OCI-LY7 (cell line): Measurements from ENCODE around the gene STAT5A. TPM values are rescaled to one million over a fixed set of nuclear protein-coding genes. Genes with fewer than 3 reads are reported as not detected.
A peak's percentile ranks its signal among the peaks of the same experiment; 100 is the strongest.

Experiments used
- BruUV-seq: library from RNA; stranded (reverse); fragments of 400-500 nt; replicated peaks from 2 replicates; lab custom pipeline; 2021; lab: Mats Ljungman, UMichigan
- CTCF ChIA-PET: fragments of 300-600 bp; sonication (Branson Sonifier 250); formaldehyde crosslinking; loops from one replicate; lab custom pipeline; 2022; ENCODE audit warnings: antibody characterized with exemption; ENCODE audit not compliant: unreplicated experiment; lab: Charles Lee
- POLR2A ChIA-PET: fragments of 300-600 bp; sonication (Branson Sonifier 250); formaldehyde crosslinking; loops from one replicate; lab custom pipeline; 2022; ENCODE audit warnings: antibody characterized with exemption; lab: Charles Lee
- DNase-seq: peaks from one replicate; pipeline ENCODE4 v3.0.0-alpha.2; 2015; ENCODE audit warnings: low spot score
- H2AFZ ChIP-seq: fragments of 200-600 bp; sonication (generic), shearing (Covaris generic); 2 replicates; pipeline ENCODE4 v1.6.1; 2014; ENCODE audit warnings: mild to moderate bottlenecking, antibody characterized with exemption, low read length, moderate library complexity
- H3K27ac ChIP-seq: fragments of 200-600 bp; sonication (generic); 2 replicates; pipeline ENCODE4 v1.5.1; 2014; ENCODE audit warnings: mixed run types, low read depth, mild to moderate bottlenecking, moderate library complexity, low read length, inconsistent platforms; ENCODE audit not compliant: poor library complexity, severe bottlenecking
- H3K36me3 ChIP-seq: fragments of 200-600 bp; sonication (generic); 2 replicates; pipeline ENCODE4 v1.6.1; 2014; ENCODE audit warnings: mild to moderate bottlenecking, antibody characterized with exemption, low read length, moderate library complexity, mixed read lengths; ENCODE audit not compliant: insufficient read depth
- H3K4me1 ChIP-seq: fragments of 200-600 bp; sonication (generic); 2 replicates; pipeline ENCODE4 v1.5.1; 2014; ENCODE audit warnings: mild to moderate bottlenecking, low read length; ENCODE audit not compliant: insufficient read depth, poor library complexity, severe bottlenecking
- H3K4me2 ChIP-seq: fragments of 200-600 bp; sonication (generic); 2 replicates; pipeline ENCODE4 v1.6.1; 2014; ENCODE audit warnings: mild to moderate bottlenecking, low read length
- H3K4me3 ChIP-seq: fragments of 200-600 bp; sonication (generic); 2 replicates; pipeline ENCODE4 v1.5.1; 2014; ENCODE audit warnings: mild to moderate bottlenecking, low read depth, low read length; ENCODE audit not compliant: poor library complexity, severe bottlenecking
- H3K79me2 ChIP-seq: fragments of 200-600 bp; sonication (generic); 2 replicates; pipeline ENCODE4 v1.6.1; 2016; ENCODE audit warnings: low read depth, mild to moderate bottlenecking, low read length, moderate library complexity, mixed read lengths; ENCODE audit not compliant: insufficient read depth
- H3K9me2 ChIP-seq: fragments of 200-600 bp; sonication (generic); 2 replicates; pipeline ENCODE4 v1.6.1; 2016; ENCODE audit warnings: mild to moderate bottlenecking, low read length, mixed read lengths; ENCODE audit not compliant: insufficient read depth
- H3K9me3 ChIP-seq: fragments of 200-600 bp; sonication (generic); 2 replicates; pipeline ENCODE4 v1.6.1; 2014; ENCODE audit warnings: mild to moderate bottlenecking, mixed run types, low read length, mixed read lengths
- H4K20me1 ChIP-seq: fragments of 200-600 bp; sonication (generic); 2 replicates; pipeline ENCODE4 v1.6.1; 2014; ENCODE audit warnings: mild to moderate bottlenecking, antibody characterized with exemption, low read length, moderate library complexity, mixed read lengths; ENCODE audit not compliant: insufficient read depth
- EZH2phosphoT487 ChIP-seq: fragments of 200-600 bp; sonication (generic); IDR thresholded peaks from 2 replicates; pipeline ENCODE4 v1.6.1; 2018; ENCODE audit warnings: low read depth, borderline replicate concordance, mild to moderate bottlenecking, mixed run types, antibody characterized with exemption, low read length, moderate library complexity, mixed read lengths
- intact Hi-C: fragments of 100-400 bp; cut with micrococcal nuclease; formaldehyde crosslinking; loops from one replicate; pipeline ENCODE4 v1.10.0; 2022; ENCODE audit not compliant: unreplicated experiment
- total RNA-seq, 2 experiments: library from RNA; depleted of rRNA in 1 of 2; stranded (reverse); fragments of >200 nt in 1 of 2; shearing (Covaris generic) in 1 of 2; gene quantifications; 2 replicates each; pipeline ENCODE4 v1.2.3, GENCODE V29; 2014 to 2022
- TF ChIP-seq, protein P1 (sequence below): fragments of 200-600 bp; sonication (generic); conservative IDR thresholded peaks from 2 replicates; pipeline ENCODE4 v1.5.1; 2014; ENCODE audit warnings: mild to moderate bottlenecking, antibody characterized with exemption, low read length, moderate library complexity, mixed read lengths

Gene STAT5A
- total RNA-seq, 2 experiments from 2014 or later = 1.9 to 7.9 TPM

GRCh38 chr17:42321555-42321954 lies 33.3 kb downstream of the STAT5A start:
- peaks cover 6% of the 10 kb centered on the region; the same call in 1 of the 2 replicates for H3K36me3 ChIP-seq
- TF ChIP-seq, protein P1, sequence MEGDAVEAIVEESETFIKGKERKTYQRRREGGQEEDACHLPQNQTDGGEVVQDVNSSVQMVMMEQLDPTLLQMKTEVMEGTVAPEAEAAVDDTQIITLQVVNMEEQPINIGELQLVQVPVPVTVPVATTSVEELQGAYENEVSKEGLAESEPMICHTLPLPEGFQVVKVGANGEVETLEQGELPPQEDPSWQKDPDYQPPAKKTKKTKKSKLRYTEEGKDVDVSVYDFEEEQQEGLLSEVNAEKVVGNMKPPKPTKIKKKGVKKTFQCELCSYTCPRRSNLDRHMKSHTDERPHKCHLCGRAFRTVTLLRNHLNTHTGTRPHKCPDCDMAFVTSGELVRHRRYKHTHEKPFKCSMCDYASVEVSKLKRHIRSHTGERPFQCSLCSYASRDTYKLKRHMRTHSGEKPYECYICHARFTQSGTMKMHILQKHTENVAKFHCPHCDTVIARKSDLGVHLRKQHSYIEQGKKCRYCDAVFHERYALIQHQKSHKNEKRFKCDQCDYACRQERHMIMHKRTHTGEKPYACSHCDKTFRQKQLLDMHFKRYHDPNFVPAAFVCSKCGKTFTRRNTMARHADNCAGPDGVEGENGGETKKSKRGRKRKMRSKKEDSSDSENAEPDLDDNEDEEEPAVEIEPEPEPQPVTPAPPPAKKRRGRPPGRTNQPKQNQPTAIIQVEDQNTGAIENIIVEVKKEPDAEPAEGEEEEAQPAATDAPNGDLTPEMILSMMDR = no peak
- TF ChIP-seq EZH2phosphoT487 = no peak

GRCh38 chr17:42322382-42323267 lies 34.3 kb downstream of the STAT5A start:
- H3K9me2 ChIP-seq = no peaks in the 10 kb centered on the region
- H3K4me3 ChIP-seq = no peak overlapping the region
- TF ChIP-seq, protein P1 = peak; percentile 100
- TF ChIP-seq EZH2phosphoT487 = no peak
- peaks cover 14% of the 10 kb centered on the region for H3K4me1 ChIP-seq
- no peaks in the 10 kb centered on the region for H3K79me2 ChIP-seq
- intact Hi-C loops = loop anchor here (1.0 to 2.0 kb wide), 3 partner anchors 84 to 205 kb away; no protein-coding TSS in a partner anchor
- BruUV-seq = no TSS peak
- H3K9me3 ChIP-seq = no peaks in the 10 kb centered on the region
- ChIA-PET POLR2A (no interaction called here), CTCF (interaction anchor here (0.6 to 2.1 kb wide), 2 partner anchors 80 to 101 kb away, joined by 3 to 8 read pairs; no protein-coding TSS in a partner anchor)
- peak; percentile 93 for DNase-seq
- peaks cover 6% of the 10 kb centered on the region; the same call in 1 of the 2 replicates for H3K36me3 ChIP-seq
- H3K27ac ChIP-seq = no peak overlapping the region
- H4K20me1 ChIP-seq = no peaks in the 10 kb centered on the region
- no peak overlapping the region for H3K4me2 ChIP-seq
- H2AFZ ChIP-seq = 0 out of 2 replicates have a peak overlapping the region, but pooled peaks have one; percentile 7

More at GRCh38 chr17:42321555-42321954, 33.3 kb downstream of the STAT5A start:
- Histone ChIP-seq H3K27ac (no peak overlapping the region), H3K4me3 (no peak overlapping the region), H3K79me2 (no peaks in the 10 kb centered on the region), H3K9me3 (no peaks in the 10 kb centered on the region), H2AFZ (no peak overlapping the region), H3K4me1 (peaks cover 14% of the 10 kb centered on the region), H3K9me2 (no peaks in the 10 kb centered on the region), H4K20me1 (no peaks in the 10 kb centered on the region), H3K4me2 (no peak overlapping the region)
- DNase-seq = no peak
- POLR2A ChIA-PET = no interaction called here
- intact Hi-C loops = no loop called here
- CTCF ChIA-PET = interaction anchor here (2.1 kb wide), 1 partner anchor 81 kb away, joined by 8 read pairs; no protein-coding TSS in a partner anchor
- no TSS peak for BruUV-seq
